ENCODE data around the gene LTBP2.

The LTBP2 gene

DNA sequence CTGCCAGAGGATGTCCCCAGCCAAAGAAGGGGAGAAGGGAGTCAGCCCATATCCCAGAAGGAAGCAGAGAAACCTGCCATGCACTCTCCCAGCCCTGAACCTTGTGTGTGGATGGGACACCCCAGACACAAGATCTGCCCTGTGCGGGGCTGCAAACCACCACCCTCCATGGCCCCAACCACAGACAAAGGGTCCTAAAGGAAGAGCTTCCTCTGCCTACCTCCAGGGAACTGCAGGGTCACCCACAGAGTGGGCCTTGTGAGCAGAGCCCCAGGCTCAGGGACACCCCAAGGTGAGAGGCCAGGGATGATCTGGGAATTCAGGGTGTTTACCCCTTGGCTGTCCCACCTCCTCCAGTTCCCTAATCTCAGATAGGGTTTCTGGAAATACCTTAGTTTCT is 62.0 kb downstream of the LTBP2 start:
- no peaks in the 10 kb centered on the region for H3K36me3 Mint-ChIP-seq (ENCODE audit: low read depth)
- H3K4me1 Mint-ChIP-seq, result peaks cover 35% of the 10 kb centered on the region
- TF ChIP-seq, protein P1, sequence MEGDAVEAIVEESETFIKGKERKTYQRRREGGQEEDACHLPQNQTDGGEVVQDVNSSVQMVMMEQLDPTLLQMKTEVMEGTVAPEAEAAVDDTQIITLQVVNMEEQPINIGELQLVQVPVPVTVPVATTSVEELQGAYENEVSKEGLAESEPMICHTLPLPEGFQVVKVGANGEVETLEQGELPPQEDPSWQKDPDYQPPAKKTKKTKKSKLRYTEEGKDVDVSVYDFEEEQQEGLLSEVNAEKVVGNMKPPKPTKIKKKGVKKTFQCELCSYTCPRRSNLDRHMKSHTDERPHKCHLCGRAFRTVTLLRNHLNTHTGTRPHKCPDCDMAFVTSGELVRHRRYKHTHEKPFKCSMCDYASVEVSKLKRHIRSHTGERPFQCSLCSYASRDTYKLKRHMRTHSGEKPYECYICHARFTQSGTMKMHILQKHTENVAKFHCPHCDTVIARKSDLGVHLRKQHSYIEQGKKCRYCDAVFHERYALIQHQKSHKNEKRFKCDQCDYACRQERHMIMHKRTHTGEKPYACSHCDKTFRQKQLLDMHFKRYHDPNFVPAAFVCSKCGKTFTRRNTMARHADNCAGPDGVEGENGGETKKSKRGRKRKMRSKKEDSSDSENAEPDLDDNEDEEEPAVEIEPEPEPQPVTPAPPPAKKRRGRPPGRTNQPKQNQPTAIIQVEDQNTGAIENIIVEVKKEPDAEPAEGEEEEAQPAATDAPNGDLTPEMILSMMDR (IDR thresholded peaks at IDR 0.05; ENCODE audit: unreplicated experiment in 3 of 3), result no peak
- peaks cover 8% of the 10 kb centered on the region for H3K27me3 Mint-ChIP-seq (ENCODE audit: low read depth)
- H3K9me3 Mint-ChIP-seq, result no peaks in the 10 kb centered on the region
- H3K4me3 Mint-ChIP-seq, result no peak overlapping the region
- H3K27ac Mint-ChIP-seq, result no peak overlapping the region

DNA sequence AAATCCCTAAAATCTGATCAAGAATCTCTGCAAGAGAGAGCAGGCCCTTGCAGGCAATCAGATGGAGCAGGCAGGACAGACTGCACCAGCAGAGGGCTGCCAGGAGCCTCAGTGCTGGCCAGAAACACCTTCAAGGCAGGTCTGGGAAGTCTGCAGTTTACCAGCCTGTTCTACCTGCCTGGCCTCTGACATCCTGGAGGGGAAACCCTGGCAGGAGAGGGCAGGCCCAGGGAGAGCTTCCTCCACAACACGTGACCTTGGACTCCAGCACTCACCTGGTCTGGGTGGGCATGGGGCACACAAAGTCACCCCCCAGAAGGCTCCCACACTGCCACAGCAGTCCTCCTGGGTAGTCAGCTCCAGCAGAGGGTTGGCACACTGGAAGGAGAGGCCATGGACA is 62.4 kb downstream of the LTBP2 start:
- peaks cover 8% of the 10 kb centered on the region for H3K27me3 Mint-ChIP-seq (ENCODE audit: low read depth)
- no peak overlapping the region for H3K4me3 Mint-ChIP-seq
- no peak overlapping the region for H3K27ac Mint-ChIP-seq
- no peaks in the 10 kb centered on the region for H3K36me3 Mint-ChIP-seq (ENCODE audit: low read depth)
- peaks cover 35% of the 10 kb centered on the region for H3K4me1 Mint-ChIP-seq
- no peaks in the 10 kb centered on the region for H3K9me3 Mint-ChIP-seq
- TF ChIP-seq, protein P1 (IDR thresholded peaks at IDR 0.05; ENCODE audit: unreplicated experiment in 3 of 3), result no peak

DNA sequence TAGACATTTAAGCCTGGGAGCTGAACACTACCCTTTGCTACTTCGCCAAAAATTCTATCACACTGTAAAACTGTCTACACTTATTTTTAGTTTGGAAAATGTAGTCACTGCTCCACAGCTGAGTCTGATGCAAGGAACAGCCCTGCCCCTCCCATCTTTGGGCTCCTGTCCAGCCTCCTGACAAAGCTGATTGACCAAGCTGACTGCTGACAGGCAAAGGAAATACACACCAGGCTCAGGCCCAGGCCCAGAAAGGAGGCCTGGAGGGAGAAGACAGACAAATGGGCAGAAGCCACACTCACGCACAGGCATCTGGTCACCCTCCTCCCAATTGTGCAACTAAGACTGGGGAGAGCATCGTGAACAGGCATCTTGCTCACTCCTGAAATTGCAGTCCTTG is 63.2 kb downstream of the LTBP2 start:
- Mint-ChIP-seq H3K27ac (peak overlapping the region in 1 of 3 experiments; percentile 2), H3K4me1 (peaks cover 34% of the 10 kb centered on the region), H3K27me3 (ENCODE audit: low read depth) (peaks cover 9% of the 10 kb centered on the region), H3K36me3 (ENCODE audit: low read depth) (no peaks in the 10 kb centered on the region), H3K4me3 (no peak overlapping the region), H3K9me3 (no peaks in the 10 kb centered on the region)
- TF ChIP-seq, protein P1 (IDR thresholded peaks at IDR 0.05; ENCODE audit: unreplicated experiment in 3 of 3), result no peak

DNA sequence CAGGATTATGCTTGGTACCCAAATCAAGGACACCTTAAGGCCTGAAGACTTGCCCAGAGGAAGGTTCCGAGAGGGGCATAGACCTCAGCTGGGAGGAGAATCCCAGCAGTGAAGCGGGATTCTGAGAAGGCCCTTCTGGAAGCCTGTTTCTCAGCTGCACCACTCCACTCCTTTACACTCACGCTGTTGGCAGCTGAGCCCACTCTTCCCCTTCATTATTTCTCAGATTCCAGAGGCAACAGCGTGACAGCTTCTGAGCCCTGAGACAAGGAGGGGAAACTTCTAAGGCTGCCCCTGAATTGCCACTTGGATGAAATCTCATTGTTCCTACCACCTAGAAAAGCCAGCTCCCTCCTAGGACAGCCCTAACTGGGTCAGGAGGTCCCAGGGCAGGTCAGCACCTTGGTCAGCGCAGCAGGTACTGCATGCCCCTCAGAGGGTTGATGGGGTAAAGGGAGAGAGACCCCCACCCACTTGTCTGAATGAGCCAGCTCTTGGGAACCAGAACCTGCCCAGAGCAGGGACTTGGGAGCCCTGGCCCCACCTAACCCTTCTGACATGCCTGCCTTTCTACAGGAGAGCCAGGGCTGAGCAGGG is 64.6 kb downstream of the LTBP2 start:
- Mint-ChIP-seq H3K9me3 (no peaks in the 10 kb centered on the region), H3K27me3 (ENCODE audit: low read depth) (peaks cover 8% of the 10 kb centered on the region), H3K36me3 (ENCODE audit: low read depth) (no peaks in the 10 kb centered on the region), H3K27ac (no peak overlapping the region), H3K4me3 (no peak overlapping the region), H3K4me1 (peaks cover 29% of the 10 kb centered on the region)
- TF ChIP-seq, protein P1 (IDR thresholded peaks at IDR 0.05; ENCODE audit: unreplicated experiment in 3 of 3), result no peak

DNA sequence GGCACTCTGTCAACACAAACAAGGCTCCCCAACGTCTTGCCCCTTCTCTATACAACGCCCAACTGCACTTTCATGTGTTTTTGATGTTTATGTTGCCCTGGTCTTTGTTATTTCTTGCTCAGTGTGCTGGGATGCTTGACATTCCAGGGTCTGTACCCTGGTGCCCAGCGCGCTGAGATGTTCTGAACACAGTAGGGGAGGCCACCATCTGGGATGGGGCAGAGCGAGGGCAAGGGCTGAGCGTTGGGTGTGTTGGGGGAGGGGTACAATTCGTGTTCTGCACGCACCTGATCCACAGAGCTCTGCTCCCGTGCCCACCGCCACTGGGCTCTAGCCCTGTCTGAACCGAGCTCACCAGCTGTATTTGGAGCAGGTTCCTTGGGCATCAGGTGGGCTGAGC is 65.6 kb downstream of the LTBP2 start:
- TF ChIP-seq, protein P1 (IDR thresholded peaks at IDR 0.05; ENCODE audit: unreplicated experiment in 3 of 3), result no peak
- Mint-ChIP-seq H3K4me1 (peaks cover 22% of the 10 kb centered on the region), H3K36me3 (ENCODE audit: low read depth) (no peaks in the 10 kb centered on the region), H3K4me3 (no peak overlapping the region), H3K27ac (peak overlapping the region in 2 of 3 experiments; percentile 15 to 39), H3K27me3 (ENCODE audit: low read depth) (peaks cover 8% of the 10 kb centered on the region), H3K9me3 (no peaks in the 10 kb centered on the region)

DNA sequence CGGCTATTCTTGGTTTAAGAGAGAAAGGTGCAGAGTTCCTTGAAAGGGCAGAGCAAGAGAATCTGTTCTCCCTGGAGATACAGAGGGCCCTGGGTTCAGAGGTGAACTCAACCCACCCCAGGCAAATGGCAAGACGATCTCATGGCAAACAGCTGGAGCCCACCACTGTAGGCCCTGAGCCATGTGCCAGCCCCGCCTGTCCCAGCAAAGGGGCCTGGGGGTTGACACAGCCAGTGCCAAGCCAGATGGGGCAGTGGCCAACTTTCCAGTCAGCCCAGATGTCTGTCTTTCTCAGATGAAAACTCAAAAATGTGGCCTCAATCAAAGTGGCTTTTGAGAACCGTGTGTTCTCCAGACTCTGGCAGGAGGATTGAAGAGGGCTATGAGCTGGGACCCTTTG is 66.7 kb downstream of the LTBP2 start:
- TF ChIP-seq, protein P1 (IDR thresholded peaks at IDR 0.05; ENCODE audit: unreplicated experiment in 3 of 3), result no peak
- no peaks in the 10 kb centered on the region for H3K9me3 Mint-ChIP-seq

More for the DNA sequence above, 66.7 kb downstream of the LTBP2 start:
- peaks cover 20% of the 10 kb centered on the region for H3K4me1 Mint-ChIP-seq
- H3K36me3 Mint-ChIP-seq (ENCODE audit: low read depth), result no peaks in the 10 kb centered on the region
- H3K4me3 Mint-ChIP-seq, result no peak overlapping the region
- peaks cover 8% of the 10 kb centered on the region for H3K27me3 Mint-ChIP-seq (ENCODE audit: low read depth)
- H3K27ac Mint-ChIP-seq, result no peak overlapping the region
